GM19043 (cell line): ENCODE measurements around the gene AP3B2.
A peak's percentile ranks its signal among the peaks of the same experiment; 100 is the strongest.
"Not testable (repeated sequence)": the region's sequence is repeated elsewhere in the genome, so short reads cannot be mapped to it uniquely, and the experiment has no call there.

Experiments used
- ATAC-seq: cut with Tn5 transposase; IDR thresholded peaks from one replicate; pipeline ENCODE4 v1.9.1; 2021; ENCODE audit warnings: low read depth; ENCODE audit not compliant: unreplicated experiment

AP3B2 gene, protein sequence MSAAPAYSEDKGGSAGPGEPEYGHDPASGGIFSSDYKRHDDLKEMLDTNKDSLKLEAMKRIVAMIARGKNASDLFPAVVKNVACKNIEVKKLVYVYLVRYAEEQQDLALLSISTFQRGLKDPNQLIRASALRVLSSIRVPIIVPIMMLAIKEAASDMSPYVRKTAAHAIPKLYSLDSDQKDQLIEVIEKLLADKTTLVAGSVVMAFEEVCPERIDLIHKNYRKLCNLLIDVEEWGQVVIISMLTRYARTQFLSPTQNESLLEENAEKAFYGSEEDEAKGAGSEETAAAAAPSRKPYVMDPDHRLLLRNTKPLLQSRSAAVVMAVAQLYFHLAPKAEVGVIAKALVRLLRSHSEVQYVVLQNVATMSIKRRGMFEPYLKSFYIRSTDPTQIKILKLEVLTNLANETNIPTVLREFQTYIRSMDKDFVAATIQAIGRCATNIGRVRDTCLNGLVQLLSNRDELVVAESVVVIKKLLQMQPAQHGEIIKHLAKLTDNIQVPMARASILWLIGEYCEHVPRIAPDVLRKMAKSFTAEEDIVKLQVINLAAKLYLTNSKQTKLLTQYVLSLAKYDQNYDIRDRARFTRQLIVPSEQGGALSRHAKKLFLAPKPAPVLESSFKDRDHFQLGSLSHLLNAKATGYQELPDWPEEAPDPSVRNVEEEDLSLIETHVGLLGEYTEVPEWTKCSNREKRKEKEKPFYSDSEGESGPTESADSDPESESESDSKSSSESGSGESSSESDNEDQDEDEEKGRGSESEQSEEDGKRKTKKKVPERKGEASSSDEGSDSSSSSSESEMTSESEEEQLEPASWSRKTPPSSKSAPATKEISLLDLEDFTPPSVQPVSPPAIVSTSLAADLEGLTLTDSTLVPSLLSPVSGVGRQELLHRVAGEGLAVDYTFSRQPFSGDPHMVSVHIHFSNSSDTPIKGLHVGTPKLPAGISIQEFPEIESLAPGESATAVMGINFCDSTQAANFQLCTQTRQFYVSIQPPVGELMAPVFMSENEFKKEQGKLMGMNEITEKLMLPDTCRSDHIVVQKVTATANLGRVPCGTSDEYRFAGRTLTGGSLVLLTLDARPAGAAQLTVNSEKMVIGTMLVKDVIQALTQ

GRCh38 chr15:82709421-82710207, at the start of gene AP3B2:
AP3B2 (minus strand) TSS chr15:82709875; CDS start chr15:82709706, 169 bp downstream.
- ATAC-seq: peak; percentile 85

DNA sequence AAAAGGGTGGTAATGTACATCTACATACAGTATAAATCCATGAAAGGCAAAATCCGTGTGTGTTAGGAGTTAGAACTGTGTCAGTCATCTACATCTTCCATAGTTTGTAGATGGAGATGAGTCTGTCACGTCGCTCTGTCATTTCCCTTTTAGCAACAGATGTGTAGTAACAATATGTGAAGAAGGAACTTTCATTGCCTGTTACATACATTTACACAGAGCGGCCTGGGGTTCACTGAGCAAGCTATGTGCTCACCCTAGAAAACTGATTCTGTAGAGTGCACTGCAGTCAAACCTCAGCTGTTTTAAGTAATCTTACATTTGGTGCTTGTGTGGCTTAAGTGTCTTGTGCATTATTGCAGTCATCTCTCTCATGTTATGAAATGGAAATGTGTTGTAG, 41.6 kb upstream of the AP3B2 start:
- ATAC-seq: no peak

DNA sequence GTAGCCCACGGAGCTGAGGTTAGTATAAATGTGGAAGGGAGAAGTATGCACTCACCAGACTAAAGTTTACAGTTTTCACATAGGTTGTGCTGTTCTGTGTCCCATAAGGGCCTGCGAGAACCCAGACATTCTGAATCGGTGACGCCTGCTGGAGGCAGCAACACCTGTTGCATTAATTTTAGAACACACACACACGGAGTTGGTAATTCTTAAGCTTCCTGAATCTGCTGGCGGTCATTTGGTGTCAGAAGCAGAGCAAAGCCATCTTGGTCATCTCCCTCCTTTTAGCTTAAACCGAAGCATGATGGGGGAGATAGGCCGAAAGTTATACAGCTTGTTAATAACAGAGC, 41.1 kb upstream of the AP3B2 start:
- ATAC-seq: peak; percentile 30

DNA sequence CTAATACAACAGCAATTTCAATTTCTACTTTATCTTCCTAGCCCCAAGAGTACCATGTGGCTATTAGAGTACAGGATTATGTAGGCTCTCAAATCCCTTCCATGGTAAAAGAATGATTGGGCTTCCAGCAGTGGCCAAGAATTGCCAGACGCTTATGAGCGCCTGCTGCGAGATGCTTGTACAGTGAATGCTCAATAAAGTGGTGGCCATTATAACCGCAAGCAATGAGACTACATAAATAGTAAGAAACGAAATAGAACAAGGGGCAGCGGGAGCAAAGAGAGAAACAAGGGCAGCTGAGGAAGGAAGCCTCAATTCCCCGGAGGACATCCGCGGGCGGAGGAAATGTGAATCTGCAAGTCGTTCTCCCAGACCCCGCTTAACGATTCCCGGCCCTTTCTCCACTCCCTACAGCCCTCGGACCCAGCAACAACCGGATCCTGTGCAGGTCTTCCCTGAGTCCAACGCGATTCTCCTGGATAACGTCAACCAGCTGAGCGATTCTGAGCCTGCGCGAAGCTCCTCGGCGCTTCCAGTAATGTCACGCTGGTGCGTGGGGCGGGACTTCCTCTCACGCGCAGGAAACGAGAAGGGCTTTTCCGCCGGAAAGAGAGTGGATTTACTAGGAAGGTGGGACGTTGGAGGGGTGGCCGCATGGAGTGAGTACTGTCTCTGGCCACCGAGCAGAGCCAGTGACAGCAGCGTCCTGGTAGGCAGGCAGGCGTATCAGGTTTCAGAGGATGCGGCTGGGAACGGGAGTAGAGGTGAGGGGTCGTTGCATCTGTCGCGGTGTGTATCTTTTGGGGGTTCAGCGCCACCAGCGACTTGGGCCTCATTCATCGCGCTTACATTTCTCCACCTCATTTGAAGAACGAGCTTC, 40.5 kb upstream of the AP3B2 start:
- ATAC-seq: peak; percentile 94

DNA sequence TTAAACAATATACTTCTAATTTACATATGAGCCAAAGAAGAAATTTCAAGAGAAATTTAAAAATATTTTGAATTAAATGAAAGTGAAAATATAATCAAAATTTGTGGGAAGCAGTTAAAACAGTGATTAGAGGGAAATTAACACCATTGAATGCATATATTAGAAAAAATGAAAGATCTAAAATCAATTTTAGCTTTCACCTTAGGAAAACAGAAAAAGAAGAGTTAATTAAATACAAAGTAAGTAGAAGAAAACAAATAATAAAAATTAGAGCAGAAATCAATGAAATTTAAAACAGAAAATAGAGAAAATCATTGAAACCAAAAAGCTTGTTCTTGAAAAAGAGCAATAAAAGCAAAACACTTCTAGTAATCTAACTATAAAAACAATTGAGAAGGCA, 38.6 kb upstream of the AP3B2 start:
- ATAC-seq: no peak

GRCh38 chr15:82743810-82744209, 34.1 kb upstream of the AP3B2 start:
- ATAC-seq: no peak

DNA sequence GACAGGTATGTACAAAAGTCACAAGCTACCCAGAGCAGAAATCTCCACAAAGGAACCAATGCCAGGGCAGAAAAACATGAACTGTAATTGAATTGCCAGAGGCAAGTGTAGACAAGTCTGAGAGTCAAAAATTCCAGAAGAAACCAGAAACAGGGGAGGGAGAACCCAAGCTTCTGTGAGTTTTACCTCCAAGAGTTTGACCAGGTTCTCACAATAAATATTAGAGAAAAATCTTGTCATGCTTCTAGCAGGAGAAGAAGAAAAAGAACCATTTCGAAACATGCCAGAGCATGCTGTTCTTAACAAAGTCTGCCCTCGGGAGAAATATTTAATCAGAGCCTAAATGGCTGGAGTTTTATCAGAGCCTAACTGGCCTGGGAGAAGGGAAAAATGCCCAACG, 32.5 kb upstream of the AP3B2 start:
- ATAC-seq: no peak

GRCh38 chr15:82739086-82739485, 29.4 kb upstream of the AP3B2 start:
- no peak for ATAC-seq

DNA sequence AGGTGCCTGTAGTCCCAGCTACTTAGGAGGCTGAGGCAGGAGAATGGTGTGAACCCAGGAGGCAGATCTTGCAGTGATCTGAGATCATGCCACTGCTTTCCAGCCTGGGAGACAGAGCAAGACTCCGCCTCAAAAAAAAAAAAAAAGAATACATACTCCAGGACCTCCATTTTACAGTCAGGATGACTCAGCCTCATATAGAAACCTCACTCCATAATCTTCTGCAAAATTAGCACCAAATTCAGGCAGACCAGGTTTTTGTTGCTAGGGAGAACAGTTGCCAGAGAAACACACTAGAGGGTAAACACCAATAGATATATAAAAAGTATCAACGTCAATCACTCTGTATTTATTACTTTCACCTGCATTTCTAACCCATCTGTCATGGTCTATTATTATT, 28.3 kb upstream of the AP3B2 start:
- no peak for ATAC-seq

DNA sequence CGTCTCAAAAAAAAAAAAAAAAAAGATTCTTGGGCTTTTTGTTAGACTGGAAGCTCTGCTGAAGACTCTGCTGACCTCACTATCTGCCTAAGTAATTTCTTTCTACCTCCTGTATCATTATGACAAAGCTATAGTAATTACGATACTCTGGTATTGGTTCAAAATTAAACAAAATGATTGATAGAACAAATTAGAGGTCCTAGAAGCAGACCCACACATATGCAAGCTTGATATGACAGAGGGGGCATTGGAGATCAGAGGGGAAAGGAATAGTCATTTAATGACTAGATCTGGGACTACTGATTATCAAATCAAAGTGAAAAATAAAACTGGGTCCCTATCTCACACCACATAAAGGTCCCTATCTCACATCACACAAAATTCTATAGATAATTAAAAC, 21.9 kb upstream of the AP3B2 start:
- no peak for ATAC-seq

DNA sequence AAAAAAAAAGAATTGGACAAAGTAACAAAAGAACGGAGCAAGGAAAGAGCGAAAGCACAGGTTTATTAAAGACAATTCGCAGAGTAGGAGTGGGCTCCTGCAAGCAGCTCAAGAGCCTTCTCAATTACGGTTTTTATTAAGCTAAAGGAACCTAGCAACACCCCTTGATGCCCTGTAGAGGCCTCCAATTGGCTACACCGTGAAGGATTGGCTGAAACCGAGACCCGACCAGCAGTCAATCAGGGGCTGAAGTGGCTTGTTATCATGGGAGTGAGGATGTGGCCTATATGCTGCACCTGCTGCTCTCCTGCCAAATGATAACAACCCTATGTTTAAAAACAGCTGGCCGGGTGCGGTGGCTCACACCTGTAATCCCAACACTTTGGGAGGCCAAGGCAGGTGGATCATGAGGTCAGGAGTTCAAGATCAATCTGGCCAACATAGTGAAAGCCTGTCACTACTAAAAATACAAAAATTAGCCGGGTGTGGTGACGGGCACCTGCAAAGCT, 20.4 kb upstream of the AP3B2 start:
- no peak for ATAC-seq

DNA sequence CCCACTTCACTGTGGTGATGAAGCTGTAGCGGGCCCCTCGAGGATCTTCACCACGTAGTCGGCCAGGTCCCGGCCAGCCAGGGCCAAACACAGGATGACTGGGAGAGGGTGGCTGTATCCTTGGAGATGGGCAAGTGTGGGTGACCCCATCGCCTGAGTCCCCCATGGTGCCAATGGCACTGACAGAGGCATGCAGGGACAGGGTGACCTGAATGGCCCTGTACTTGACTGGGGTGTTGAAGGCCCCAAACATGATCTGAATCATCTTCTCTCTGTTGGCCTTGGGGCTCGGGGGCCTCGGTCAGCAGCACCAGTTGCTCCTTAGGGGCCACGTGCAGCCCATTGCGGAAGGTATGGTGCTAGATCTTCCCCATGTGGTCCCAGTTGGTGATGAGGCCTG, 17.1 kb upstream of the AP3B2 start:
- no peak for ATAC-seq

DNA sequence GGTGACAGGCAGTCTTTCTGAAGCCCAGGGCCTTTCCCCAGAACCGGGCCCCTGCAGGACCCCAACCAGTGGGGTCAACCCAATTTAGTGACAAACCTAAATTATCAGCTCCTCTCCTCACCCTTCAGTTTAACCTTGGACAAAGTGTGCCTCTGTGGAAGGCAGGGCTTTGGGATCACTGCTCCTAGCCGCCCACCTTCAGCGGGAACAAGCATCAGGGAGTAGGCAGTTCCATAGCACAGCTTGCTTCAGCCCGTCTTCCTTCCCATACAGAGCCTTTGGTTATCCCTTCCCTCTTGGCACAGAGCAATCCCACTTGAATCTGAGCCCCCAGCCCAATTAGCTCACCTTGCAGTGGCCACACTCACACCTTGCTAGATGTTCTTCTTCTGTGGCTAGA, 5.3 kb upstream of the AP3B2 start:
- no peak for ATAC-seq

GRCh38 chr15:82714016-82714415, 4.3 kb upstream of the AP3B2 start:
- no peak for ATAC-seq

- ATAC-seq: no peak
Observed at GRCh38 chr15:82712036-82712435, 2.4 kb upstream of the AP3B2 start.

DNA sequence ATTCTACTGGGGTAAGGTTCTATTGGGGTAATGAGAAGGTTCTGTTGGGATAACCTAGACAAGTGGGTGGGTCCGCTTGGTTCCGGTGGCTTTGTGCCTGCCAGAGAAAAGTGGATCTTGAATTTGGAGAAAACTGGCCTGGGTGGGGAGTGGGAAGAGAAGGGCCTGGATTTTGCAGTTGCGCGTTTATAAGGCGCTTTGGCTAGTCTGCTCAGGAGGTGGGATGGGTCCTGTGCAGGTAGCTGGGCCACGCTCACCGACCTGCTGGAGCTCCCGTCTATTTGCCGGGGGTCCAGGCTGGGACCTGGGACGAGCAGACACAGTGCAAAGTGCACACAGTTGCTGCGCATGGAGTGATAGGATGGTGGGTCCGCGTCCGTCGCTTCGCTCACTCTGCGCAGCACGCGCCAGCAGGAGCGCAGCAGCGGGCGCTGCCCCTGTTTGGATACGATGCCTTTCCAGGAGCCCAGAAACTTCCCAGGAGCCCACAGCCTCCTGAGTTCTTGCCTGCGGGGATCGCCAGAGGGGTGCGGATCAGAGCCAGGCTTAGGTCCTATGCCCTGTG, 1.3 kb upstream of the AP3B2 start:
- ATAC-seq: no peak

DNA sequence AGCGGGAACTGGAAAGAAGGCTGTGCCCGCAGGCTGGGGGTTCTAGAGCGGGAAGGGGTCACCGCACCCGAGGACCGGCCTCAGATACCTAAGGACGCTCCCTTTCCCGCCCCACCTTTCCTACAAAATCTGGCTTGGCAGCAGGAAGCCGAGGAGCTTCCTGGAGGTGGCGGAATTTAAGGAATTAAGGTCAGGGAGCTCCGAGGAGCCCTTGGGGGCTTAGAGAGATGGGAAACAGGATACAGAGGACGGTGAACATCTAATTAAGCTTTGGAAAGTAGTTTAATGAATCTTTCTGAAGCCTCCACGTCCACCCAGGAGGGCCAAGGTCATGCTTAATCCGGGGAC, 507 bp upstream of the AP3B2 start:
- ATAC-seq: no peak

DNA sequence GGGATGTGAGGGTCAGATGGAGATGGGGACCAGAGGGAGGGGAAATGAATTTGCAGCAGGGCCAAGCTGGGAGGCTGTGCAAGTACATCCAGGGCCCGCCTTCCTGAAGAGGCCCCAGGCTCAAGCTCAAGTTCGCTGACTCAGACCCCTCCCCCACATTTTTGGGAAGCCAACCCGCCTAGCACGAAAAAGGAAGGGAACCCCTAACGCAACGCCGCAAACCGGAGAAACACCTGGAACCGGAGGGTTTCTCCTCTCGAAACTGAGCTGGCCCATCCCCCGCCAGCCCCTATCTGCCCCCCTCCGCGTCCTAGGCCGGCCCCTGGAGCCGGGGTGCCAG, 624 bp downstream of the AP3B2 start:
- ATAC-seq: no peak

- not testable (repeated sequence) for ATAC-seq
Observed at GRCh38 chr15:82705856-82706255, 3.8 kb downstream of the AP3B2 start.
